ENCODE measurements around the gene DHRS13. TPM values are rescaled to one million over a fixed set of nuclear protein-coding genes. Genes with fewer than 3 reads are reported as not detected.

DHRS13 gene
- total and polyA plus RNA-seq, 10 of the 15 experiments (the other 5 are each of a cell fraction or from before 2014, with no cell fraction given): 0.18 to 55.2 (median 31.3) TPM; not detected in 1

DNA sequence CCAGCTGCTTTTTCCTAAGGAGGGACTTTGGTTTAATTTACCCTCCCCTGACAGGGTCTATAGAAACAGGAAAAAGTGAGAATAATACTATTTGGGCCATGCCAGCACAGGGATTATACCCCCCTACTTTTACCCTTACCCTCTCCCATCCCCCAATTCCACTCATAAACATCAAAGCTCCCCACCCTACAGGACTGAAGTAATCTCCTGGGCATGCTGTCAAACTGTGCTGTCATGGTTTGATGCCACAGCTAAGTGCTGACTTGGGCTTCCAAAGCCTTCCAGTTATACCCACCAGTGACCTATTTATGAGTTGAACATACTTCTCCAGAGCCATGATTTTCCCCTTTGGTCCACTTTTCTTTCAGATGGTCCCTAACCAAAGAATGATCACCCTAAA lies 35.7 kb upstream of the DHRS13 start:
- CTCF ChIA-PET: interaction anchor here (1.8 to 4.5 kb wide), 4 partner anchors 10 to 175 kb away, joined by 6 to 15 read pairs (median 8); no protein-coding TSS in a partner anchor

More for the DNA sequence above, 35.7 kb upstream of the DHRS13 start:
- Histone ChIP-seq H3K9me3 (replicated peaks; ENCODE audit: control insufficient read depth, insufficient read depth, low read length) (no peaks in the 10 kb centered on the region), H3K36me3 (ENCODE audit: control insufficient read depth in 2 of 2, insufficient read depth in 2 of 2, low read length in 1 of 2) (peaks cover 0 to 21% of the 10 kb centered on the region in 2 experiments), H3K4me1 (ENCODE audit: control insufficient read depth, insufficient read depth, low read length) (peaks cover 10% of the 10 kb centered on the region; the same call in 1 of the 2 replicates), H3K27me3 (replicated peaks in 1 of 2; ENCODE audit: control insufficient read depth in 2 of 2, insufficient read depth in 2 of 2, low read length in 1 of 2) (no peaks in the 10 kb centered on the region), H4K20me1 (ENCODE audit: control insufficient read depth, insufficient read depth) (peaks cover 2% of the 10 kb centered on the region), H3K9ac (ENCODE audit: control insufficient read depth, insufficient read depth, low read length) (no peak overlapping the region), H2AFZ (ENCODE audit: control insufficient read depth, low read depth, low read length) (no peak overlapping the region), H3K27ac (ENCODE audit: control insufficient read depth, insufficient read depth) (no peak overlapping the region), H3K4me2 (ENCODE audit: control insufficient read depth, insufficient read depth) (no peak overlapping the region), H3K79me2 (ENCODE audit: control insufficient read depth, insufficient read depth, low read length) (peaks cover 77% of the 10 kb centered on the region), H3K4me3 (no peak overlapping the region)
- in situ Hi-C loops (cut with MboI): no loop called here
- TF ChIP-seq, protein P1, sequence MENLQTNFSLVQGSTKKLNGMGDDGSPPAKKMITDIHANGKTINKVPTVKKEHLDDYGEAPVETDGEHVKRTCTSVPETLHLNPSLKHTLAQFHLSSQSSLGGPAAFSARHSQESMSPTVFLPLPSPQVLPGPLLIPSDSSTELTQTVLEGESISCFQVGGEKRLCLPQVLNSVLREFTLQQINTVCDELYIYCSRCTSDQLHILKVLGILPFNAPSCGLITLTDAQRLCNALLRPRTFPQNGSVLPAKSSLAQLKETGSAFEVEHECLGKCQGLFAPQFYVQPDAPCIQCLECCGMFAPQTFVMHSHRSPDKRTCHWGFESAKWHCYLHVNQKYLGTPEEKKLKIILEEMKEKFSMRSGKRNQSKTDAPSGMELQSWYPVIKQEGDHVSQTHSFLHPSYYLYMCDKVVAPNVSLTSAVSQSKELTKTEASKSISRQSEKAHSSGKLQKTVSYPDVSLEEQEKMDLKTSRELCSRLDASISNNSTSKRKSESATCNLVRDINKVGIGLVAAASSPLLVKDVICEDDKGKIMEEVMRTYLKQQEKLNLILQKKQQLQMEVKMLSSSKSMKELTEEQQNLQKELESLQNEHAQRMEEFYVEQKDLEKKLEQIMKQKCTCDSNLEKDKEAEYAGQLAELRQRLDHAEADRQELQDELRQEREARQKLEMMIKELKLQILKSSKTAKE (IDR thresholded peaks at IDR 0.05; ENCODE audit: low read depth, poor library complexity, severe bottlenecking): no peak
- no peak for TF ChIP-seq POLR2A (IDR thresholded peaks at IDR 0.05; ENCODE audit: low read depth, low read length)
- TF ChIP-seq SREBF1 (IDR thresholded peaks at IDR 0.05; ENCODE audit: low read length): no peak
- TF ChIP-seq, protein P2, sequence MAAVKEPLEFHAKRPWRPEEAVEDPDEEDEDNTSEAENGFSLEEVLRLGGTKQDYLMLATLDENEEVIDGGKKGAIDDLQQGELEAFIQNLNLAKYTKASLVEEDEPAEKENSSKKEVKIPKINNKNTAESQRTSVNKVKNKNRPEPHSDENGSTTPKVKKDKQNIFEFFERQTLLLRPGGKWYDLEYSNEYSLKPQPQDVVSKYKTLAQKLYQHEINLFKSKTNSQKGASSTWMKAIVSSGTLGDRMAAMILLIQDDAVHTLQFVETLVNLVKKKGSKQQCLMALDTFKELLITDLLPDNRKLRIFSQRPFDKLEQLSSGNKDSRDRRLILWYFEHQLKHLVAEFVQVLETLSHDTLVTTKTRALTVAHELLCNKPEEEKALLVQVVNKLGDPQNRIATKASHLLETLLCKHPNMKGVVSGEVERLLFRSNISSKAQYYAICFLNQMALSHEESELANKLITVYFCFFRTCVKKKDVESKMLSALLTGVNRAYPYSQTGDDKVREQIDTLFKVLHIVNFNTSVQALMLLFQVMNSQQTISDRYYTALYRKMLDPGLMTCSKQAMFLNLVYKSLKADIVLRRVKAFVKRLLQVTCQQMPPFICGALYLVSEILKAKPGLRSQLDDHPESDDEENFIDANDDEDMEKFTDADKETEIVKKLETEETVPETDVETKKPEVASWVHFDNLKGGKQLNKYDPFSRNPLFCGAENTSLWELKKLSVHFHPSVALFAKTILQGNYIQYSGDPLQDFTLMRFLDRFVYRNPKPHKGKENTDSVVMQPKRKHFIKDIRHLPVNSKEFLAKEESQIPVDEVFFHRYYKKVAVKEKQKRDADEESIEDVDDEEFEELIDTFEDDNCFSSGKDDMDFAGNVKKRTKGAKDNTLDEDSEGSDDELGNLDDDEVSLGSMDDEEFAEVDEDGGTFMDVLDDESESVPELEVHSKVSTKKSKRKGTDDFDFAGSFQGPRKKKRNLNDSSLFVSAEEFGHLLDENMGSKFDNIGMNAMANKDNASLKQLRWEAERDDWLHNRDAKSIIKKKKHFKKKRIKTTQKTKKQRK (IDR thresholded peaks at IDR 0.05; ENCODE audit: low read depth, low read length): no peak
- TF ChIP-seq SUZ12 (IDR thresholded peaks at IDR 0.05; ENCODE audit: unreplicated experiment): no peak
- TF ChIP-seq EZH2 (IDR thresholded peaks at IDR 0.05; ENCODE audit: borderline replicate concordance, control insufficient read depth, low read depth, low read length): no peak
- no peak for TF ChIP-seq LARP7 (IDR thresholded peaks at IDR 0.05)
- TF ChIP-seq, protein P3, sequence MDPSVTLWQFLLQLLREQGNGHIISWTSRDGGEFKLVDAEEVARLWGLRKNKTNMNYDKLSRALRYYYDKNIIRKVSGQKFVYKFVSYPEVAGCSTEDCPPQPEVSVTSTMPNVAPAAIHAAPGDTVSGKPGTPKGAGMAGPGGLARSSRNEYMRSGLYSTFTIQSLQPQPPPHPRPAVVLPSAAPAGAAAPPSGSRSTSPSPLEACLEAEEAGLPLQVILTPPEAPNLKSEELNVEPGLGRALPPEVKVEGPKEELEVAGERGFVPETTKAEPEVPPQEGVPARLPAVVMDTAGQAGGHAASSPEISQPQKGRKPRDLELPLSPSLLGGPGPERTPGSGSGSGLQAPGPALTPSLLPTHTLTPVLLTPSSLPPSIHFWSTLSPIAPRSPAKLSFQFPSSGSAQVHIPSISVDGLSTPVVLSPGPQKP (IDR thresholded peaks at IDR 0.05; ENCODE audit: low read depth, low read length): no peak
- TF ChIP-seq ESRRA (IDR thresholded peaks at IDR 0.05; ENCODE audit: low read length): no peak
- no peak for TF ChIP-seq RBBP5 (conservative IDR thresholded peaks at IDR 0.05)
- no peak for TF ChIP-seq POU2F2 (IDR thresholded peaks at IDR 0.05; ENCODE audit: borderline replicate concordance, low read depth, low read length)
- TF ChIP-seq SUPT20H (IDR thresholded peaks at IDR 0.05; ENCODE audit: borderline replicate concordance, control insufficient read depth, low read depth, low read length): no peak
- no peak for TF ChIP-seq KAT2A (conservative IDR thresholded peaks at IDR 0.05; ENCODE audit: control insufficient read depth, low read depth, low read length)
- TF ChIP-seq, protein P4, sequence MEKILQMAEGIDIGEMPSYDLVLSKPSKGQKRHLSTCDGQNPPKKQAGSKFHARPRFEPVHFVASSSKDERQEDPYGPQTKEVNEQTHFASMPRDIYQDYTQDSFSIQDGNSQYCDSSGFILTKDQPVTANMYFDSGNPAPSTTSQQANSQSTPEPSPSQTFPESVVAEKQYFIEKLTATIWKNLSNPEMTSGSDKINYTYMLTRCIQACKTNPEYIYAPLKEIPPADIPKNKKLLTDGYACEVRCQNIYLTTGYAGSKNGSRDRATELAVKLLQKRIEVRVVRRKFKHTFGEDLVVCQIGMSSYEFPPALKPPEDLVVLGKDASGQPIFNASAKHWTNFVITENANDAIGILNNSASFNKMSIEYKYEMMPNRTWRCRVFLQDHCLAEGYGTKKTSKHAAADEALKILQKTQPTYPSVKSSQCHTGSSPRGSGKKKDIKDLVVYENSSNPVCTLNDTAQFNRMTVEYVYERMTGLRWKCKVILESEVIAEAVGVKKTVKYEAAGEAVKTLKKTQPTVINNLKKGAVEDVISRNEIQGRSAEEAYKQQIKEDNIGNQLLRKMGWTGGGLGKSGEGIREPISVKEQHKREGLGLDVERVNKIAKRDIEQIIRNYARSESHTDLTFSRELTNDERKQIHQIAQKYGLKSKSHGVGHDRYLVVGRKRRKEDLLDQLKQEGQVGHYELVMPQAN (conservative IDR thresholded peaks at IDR 0.05): no peak
- DNase-seq (ENCODE audit: low read depth, low spot score) (no peak), FAIRE-seq (no peak), ATAC-seq (no peak)
- POLR2A ChIA-PET: no interaction called here
- SMC1A ChIA-PET (ENCODE audit: uncharacterized antibody, unreplicated experiment): interaction anchor here (0.8 to 5.1 kb wide), 3 partner anchors 11 to 186 kb away, joined by 3 to 34 read pairs (median 3); no protein-coding TSS in a partner anchor
- intact Hi-C loops (cut with micrococcal nuclease; ENCODE audit: unreplicated experiment): no loop called here
- RAD21 ChIA-PET (ENCODE audit: unreplicated experiment): interaction anchor here (1.5 to 1.9 kb wide), 2 partner anchors 11 to 175 kb away, joined by 3 to 6 read pairs; no protein-coding TSS in a partner anchor
- no TSS peak for BruUV-seq (replicated peaks)

Data from GM12878 (cell line).